ENCODE results near the gene HIGD1A. TPM values are rescaled to one million over a fixed set of nuclear protein-coding genes. Genes with fewer than 3 reads are reported as not detected.

HIGD1A gene
- total and polyA plus RNA-seq, 8 donors, result 62.0 to 413 (median 189) TPM

- Histone ChIP-seq H3K27ac (no peak overlapping the region), H3K9me3 (no peaks in the 10 kb centered on the region)
- 88 to 92% (median 90%) methylated on average over 5 of the region's 5 CpGs for WGBS, 5 donors
Measured at GRCh38 chr3:42836150-42837123, 32.1 kb upstream of the HIGD1A start.

GRCh38 chr3:42831321-42831713 is 27.0 kb upstream of the HIGD1A start:
- no peaks in the 10 kb centered on the region for H3K36me3 ChIP-seq
- H3K4me1 ChIP-seq, result peaks cover 0 to 22% (median 8%) of the 10 kb centered on the region in 4 donors
- no peaks in the 10 kb centered on the region for H3K27me3 ChIP-seq
- no peak overlapping the region for H3K27ac ChIP-seq
- peak in 5 of 7 experiments; percentile 43 to 76 (median 66) for TF ChIP-seq CTCF (IDR thresholded peaks at IDR 0.05)
- no peak for TF ChIP-seq EP300 (IDR thresholded peaks at IDR 0.05)
- peak in 1 of 3 donors; percentile 27 for TF ChIP-seq POLR2AphosphoS5 (IDR thresholded peaks at IDR 0.05)
- 22 to 28% (median 24%) methylated on average over 3 of the region's 3 CpGs for WGBS, 5 donors
- intact Hi-C loops (cut with DNase I; ENCODE audit: low total_unique reads), result no loop called here
- H3K9me3 ChIP-seq, result no peaks in the 10 kb centered on the region
- DNase-seq, result peak; percentile 80 to 84
- H3K4me3 ChIP-seq, result no peak overlapping the region

More at GRCh38 chr3:42836150-42837123, 32.1 kb upstream of the HIGD1A start:
- TF ChIP-seq POLR2A (IDR thresholded peaks at IDR 0.05) (no peak), POLR2AphosphoS5 (IDR thresholded peaks at IDR 0.05) (no peak), EP300 (IDR thresholded peaks at IDR 0.05) (no peak), CTCF (IDR thresholded peaks at IDR 0.05) (no peak)
- Histone ChIP-seq H3K36me3 (no peaks in the 10 kb centered on the region), H3K4me3 (no peak overlapping the region), H3K27me3 (no peaks in the 10 kb centered on the region), H3K4me1 (peaks cover 0 to 12% (median 8%) of the 10 kb centered on the region in 4 donors)
- intact Hi-C loops (cut with DNase I; ENCODE audit: low total_unique reads), result no loop called here
- DNase-seq, result no peak

- no peaks in the 10 kb centered on the region for H3K9me3 ChIP-seq
- TF ChIP-seq EP300 (IDR thresholded peaks at IDR 0.05), result no peak
- TF ChIP-seq POLR2AphosphoS5 (IDR thresholded peaks at IDR 0.05), result no peak
- TF ChIP-seq CTCF (IDR thresholded peaks at IDR 0.05), result peak in 5 of 7 experiments; percentile 35 to 62 (median 45)
- intact Hi-C loops (cut with DNase I; ENCODE audit: low total_unique reads), result no loop called here
- peak in 1 of 2 donors; percentile 47 for DNase-seq
- H3K27ac ChIP-seq, result no peak overlapping the region
- no peaks in the 10 kb centered on the region for H3K36me3 ChIP-seq
- WGBS, 5 donors, result 36 to 49% (median 40%) methylated on average over 7 of the region's 7 CpGs
- H3K4me3 ChIP-seq, result no peak overlapping the region
- H3K27me3 ChIP-seq, result no peaks in the 10 kb centered on the region
- peaks cover 0 to 22% (median 8%) of the 10 kb centered on the region in 4 donors for H3K4me1 ChIP-seq
Measured at GRCh38 chr3:42830437-42831320, 26.4 kb upstream of the HIGD1A start.
